Gastrocnemius medialis (tissue), 4 donors: ENCODE data around the gene UPK3A. TPM values are rescaled to one million over a fixed set of nuclear protein-coding genes. Genes with fewer than 3 reads are reported as not detected.

Source experiments
- ATAC-seq, 2 donors: fragments of 150-250 bp; one replicate each; pipeline ENCODE4 v1.9.1; 2016
- DNase-seq, 2 donors: peaks; one replicate each; pipeline ENCODE4 v3.0.0-alpha.2; 2019
- H3K27ac ChIP-seq, 4 donors: fragments of 200-600 bp; sonication (generic); 1 replicate in 1 of 4; 2 replicates in 3 of 4; pipeline ENCODE4 v1.5.1; 2016 to 2018; ENCODE audit warnings: mild to moderate bottlenecking in 2 of 4, moderate library complexity in 1 of 4
- H3K27me3 ChIP-seq, 3 donors: fragments of 200-600 bp; sonication (generic) in 2 of 3; 1 replicate in 1 of 3; 2 replicates in 2 of 3; pipeline versions ENCODE4 v1.5.1 to v1.6.0; 2016 to 2019; ENCODE audit warnings: mild to moderate bottlenecking in 1 of 3, moderate library complexity in 1 of 3
- H3K36me3 ChIP-seq, 2 donors: fragments of 200-600 bp; sonication (generic) in 1 of 2; one replicate each; pipeline ENCODE4 v1.5.1; 2017 to 2018
- H3K4me1 ChIP-seq, 2 donors: fragments of 200-600 bp; sonication (generic) in 1 of 2; one replicate each; pipeline ENCODE4 v1.5.1; 2016 to 2017; ENCODE audit warnings: mild to moderate bottlenecking in 2 of 2
- H3K4me3 ChIP-seq, 4 donors: fragments of 200-600 bp; sonication (generic) in 3 of 4; 1 replicate in 1 of 4; 2 replicates in 3 of 4; pipeline ENCODE4 v1.5.1; 2016 to 2019; ENCODE audit warnings: mild to moderate bottlenecking in 2 of 4
- H3K9me3 ChIP-seq, 3 donors: fragments of 200-600 bp; sonication (generic) in 2 of 3; 1 replicate in 1 of 3; 2 replicates in 2 of 3; pipeline ENCODE4 v1.5.1; 2016 to 2019
- POLR2A ChIP-seq, 2 donors: fragments of 450-650 bp; IDR thresholded peaks; one replicate each; pipeline ENCODE4 v1.6.1; 2017; ENCODE audit warnings: antibody characterized with exemption in 2 of 2, mild to moderate bottlenecking in 2 of 2, moderate library complexity in 2 of 2
- in situ Hi-C, 4 donors: fragments of 200-750 bp; cut with MboI; loops; one replicate each; pipeline versions ENCODE4 v1.15.0 to v1.8.0; 2017; ENCODE audit warnings: low sequenced_read_pairs in 4 of 4
- intact Hi-C: fragments of 100-400 bp; cut with DNase I; formaldehyde crosslinking; loops from one replicate; pipeline ENCODE4 v1.15.1; 2023; ENCODE audit warnings: low total_unique reads
- total RNA-seq, 4 donors: library from RNA; depleted of rRNA; stranded (reverse); fragments of >200 nt; gene quantifications; one replicate each; pipeline versions ENCODE4 v1.1.0 to v1.2.3, GENCODE V29; 2016
- TF ChIP-seq, protein P1 (sequence below), 5 experiments: fragments of 450-650 bp in 3 of 5; fragments of 200-600 bp in 2 of 5; sonication (generic) in 2 of 5; IDR thresholded peaks in 4 of 5; conservative IDR thresholded peaks in 1 of 5; 1 replicate in 4 of 5; 2 replicates in 1 of 5; pipeline ENCODE4 v1.5.1; 2016 to 2019; ENCODE audit warnings: antibody characterized with exemption in 5 of 5, mild to moderate bottlenecking in 3 of 5, moderate library complexity in 3 of 5

Gene UPK3A
- 1 to 10 TPM in 2 of 4 donors, under 1 TPM in 2; 0.70 to 6.4 (median 2.1) TPM for total RNA-seq

DNA sequence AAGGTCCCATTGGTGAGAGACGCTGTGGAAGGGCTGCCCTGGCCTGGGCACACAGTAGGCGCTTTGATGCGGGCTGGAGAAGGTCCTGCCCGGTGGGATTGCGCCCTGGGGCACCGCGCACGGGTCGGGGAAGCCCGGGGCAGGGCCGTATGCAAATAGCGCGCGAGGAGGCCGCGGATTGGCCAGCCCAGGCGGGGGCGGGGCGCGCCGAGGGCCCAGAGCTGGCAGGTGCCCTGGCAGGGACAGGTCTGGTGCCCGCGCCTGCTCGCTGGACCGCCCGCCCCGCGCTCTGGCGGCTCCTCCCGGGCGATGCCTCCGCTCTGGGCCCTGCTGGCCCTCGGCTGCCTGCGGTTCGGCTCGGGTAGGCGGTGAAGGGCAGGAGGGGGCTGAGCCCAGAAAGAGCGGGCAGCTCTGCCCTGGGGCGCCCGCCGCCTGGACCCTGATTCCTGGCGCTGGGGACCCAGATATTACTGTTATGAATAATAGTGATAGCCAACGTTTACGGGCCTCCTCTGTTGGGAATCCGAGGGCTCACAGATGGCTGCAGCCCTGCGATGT lies at the start of gene UPK3A:
TSS of gene UPK3A (plus strand) at position 245 of the 558 bp plus-strand sequence. CDS start at position 310, 65 bp downstream.
- TF ChIP-seq POLR2A (IDR thresholded peaks at IDR 0.05), result peak; percentile 79 to 85
- TF ChIP-seq, protein P1, sequence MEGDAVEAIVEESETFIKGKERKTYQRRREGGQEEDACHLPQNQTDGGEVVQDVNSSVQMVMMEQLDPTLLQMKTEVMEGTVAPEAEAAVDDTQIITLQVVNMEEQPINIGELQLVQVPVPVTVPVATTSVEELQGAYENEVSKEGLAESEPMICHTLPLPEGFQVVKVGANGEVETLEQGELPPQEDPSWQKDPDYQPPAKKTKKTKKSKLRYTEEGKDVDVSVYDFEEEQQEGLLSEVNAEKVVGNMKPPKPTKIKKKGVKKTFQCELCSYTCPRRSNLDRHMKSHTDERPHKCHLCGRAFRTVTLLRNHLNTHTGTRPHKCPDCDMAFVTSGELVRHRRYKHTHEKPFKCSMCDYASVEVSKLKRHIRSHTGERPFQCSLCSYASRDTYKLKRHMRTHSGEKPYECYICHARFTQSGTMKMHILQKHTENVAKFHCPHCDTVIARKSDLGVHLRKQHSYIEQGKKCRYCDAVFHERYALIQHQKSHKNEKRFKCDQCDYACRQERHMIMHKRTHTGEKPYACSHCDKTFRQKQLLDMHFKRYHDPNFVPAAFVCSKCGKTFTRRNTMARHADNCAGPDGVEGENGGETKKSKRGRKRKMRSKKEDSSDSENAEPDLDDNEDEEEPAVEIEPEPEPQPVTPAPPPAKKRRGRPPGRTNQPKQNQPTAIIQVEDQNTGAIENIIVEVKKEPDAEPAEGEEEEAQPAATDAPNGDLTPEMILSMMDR (IDR thresholded peaks at IDR 0.05 in 4 of 5, conservative IDR thresholded peaks at IDR 0.05 in 1 of 5), result no peak
- Histone ChIP-seq H3K36me3 (no peaks in the 10 kb centered on the region), H3K27ac (peak within 1 kb of the TSS; percentile 80 to 90 (median 88)), H3K9me3 (no peaks in the 10 kb centered on the region), H3K27me3 (no peaks in the 10 kb centered on the region), H3K4me3 (peak within 1 kb of the TSS; percentile 49 to 67 (median 60)), H3K4me1 (peaks cover 8 to 10% of the 10 kb centered on the region in 2 donors)
- in situ Hi-C loops (no loop called here), intact Hi-C loops (loop anchor here (2.0 kb wide), 1 partner anchor 24 kb away; the partner anchor contains the start of gene FAM118A)
- DNase-seq, result peak; percentile 72 to 87
- ATAC-seq, result peak; percentile 85 to 87

DNA sequence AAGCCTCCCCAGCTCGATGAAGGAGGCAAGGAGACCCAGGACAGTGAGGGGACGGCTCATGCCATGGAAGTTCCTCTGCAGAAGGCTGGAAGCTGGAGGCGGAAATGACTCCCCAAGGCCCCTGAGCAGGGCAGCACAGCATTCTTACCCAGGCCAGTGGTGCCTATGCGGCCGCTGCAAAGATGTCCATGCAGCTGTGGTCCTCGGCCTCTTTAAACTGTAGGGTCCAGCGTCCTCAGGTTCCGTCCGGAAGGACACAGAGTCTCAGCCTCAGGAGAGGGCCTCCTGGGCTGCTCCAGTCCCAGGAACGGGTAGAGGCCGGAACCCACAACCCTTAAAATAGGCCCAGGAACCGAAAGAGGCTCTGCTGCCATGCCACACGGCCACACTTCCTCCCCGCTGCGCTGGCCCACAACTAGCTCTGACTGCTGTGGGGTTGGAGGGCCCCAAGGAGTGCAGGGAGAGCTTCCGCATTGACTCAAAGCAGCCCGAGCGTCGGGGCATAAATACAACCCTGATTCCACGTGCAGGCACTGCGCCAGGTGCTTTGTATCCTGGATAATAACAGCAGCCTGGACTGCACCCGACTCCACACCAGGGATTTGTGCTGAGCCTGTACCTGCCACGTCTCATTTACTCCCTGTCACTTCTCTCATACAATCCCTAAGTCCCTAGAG lies 49.5 kb upstream of the UPK3A start:
- Histone ChIP-seq H3K4me3 (no peak overlapping the region), H3K27ac (no peak overlapping the region), H3K9me3 (no peaks in the 10 kb centered on the region), H3K4me1 (peaks cover 8% of the 10 kb centered on the region in 2 donors), H3K27me3 (no peaks in the 10 kb centered on the region), H3K36me3 (no peaks in the 10 kb centered on the region)
- TF ChIP-seq, protein P1 (IDR thresholded peaks at IDR 0.05 in 4 of 5, conservative IDR thresholded peaks at IDR 0.05 in 1 of 5), result no peak
- no peak for TF ChIP-seq POLR2A (IDR thresholded peaks at IDR 0.05)
- intact Hi-C loops (no loop called here), in situ Hi-C loops (no loop called here)
- ATAC-seq (no peak), DNase-seq (no peak)

DNA sequence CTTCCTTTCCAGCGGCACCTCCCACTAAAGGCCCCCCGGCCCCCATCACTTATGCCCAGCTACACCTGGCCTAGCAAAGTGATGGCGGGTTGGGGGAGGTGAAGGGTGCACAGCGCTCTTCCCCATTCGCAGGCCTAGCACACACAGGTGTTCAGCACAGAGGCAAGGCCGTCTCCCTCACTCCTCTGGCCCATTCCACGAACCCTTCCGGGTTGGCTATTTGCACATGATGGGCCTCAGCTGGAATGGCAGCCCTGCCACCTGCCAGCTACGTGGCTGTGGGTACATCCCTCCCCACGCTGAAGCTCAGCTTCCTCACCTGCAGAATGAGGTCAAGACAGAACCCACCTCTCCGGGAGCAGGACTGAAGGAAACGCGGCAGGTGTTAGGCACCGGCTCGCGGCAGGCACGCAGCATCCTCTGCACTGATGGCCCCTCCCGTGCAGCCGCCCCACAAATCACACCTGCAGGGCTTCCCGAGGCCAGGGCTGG lies 48.9 kb upstream of the UPK3A start:
- ATAC-seq, result no peak
- no peak overlapping the region for H3K4me3 ChIP-seq
- H3K27me3 ChIP-seq, result no peaks in the 10 kb centered on the region
- peaks cover 8 to 10% of the 10 kb centered on the region in 2 donors for H3K4me1 ChIP-seq
- intact Hi-C loops (no loop called here), in situ Hi-C loops (no loop called here)
- DNase-seq, result no peak
- H3K36me3 ChIP-seq, result no peaks in the 10 kb centered on the region
- H3K27ac ChIP-seq, result no peak overlapping the region
- TF ChIP-seq POLR2A (IDR thresholded peaks at IDR 0.05), result no peak
- TF ChIP-seq, protein P1 (IDR thresholded peaks at IDR 0.05 in 4 of 5, conservative IDR thresholded peaks at IDR 0.05 in 1 of 5), result no peak
- no peaks in the 10 kb centered on the region for H3K9me3 ChIP-seq

DNA sequence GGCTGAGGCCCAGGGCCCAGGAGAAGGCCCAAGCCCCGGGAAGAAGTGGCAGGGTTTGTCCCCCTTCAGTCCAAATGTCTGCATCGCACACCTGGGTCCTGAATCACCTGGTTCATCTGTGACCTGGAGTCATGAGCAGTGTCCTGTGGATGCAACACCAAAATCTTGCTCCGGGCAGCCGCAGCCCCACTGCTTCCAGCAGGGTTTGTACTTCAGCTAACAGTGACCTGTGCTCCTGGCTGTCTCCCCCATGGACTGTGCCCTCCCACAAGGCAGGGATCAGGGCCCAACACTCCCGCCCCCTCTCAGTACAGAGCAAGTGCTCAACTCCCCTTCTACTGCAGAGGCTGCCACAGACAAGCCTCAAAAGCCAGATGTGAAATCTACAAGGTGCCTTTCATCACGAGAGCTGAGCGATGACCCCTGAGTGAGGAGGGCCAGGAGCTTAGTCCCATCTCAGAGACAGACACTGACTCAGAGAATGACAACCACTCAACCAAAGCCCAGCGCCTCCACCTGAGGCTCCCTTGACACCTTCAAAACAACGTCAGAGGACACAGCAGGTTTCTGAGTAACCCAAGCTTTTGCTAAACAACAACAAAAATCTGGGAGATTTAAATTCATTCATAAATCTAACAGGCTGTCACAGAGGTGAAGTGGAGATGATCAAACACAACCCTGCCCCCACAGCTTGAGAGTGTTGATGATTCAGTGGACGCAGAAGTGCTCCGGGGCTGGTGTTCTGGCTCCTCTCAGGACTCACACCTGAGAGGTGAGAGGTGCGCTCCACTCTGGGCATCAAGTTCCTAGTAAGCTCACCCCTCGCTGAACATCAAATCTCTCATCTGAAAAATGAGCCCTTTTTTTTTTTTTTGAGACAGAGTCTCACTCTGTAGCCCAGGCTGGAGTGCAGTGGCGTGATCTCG lies 47.4 kb upstream of the UPK3A start:
- H3K4me1 ChIP-seq, result peaks cover 8 to 15% of the 10 kb centered on the region in 2 donors
- in situ Hi-C loops, result no loop called here
- DNase-seq (no peak), ATAC-seq (no peak)
- H3K27me3 ChIP-seq, result no peaks in the 10 kb centered on the region
- intact Hi-C loops, result no loop called here
- H3K36me3 ChIP-seq, result no peaks in the 10 kb centered on the region
- TF ChIP-seq, protein P1 (IDR thresholded peaks at IDR 0.05 in 4 of 5, conservative IDR thresholded peaks at IDR 0.05 in 1 of 5), result no peak
- TF ChIP-seq POLR2A (IDR thresholded peaks at IDR 0.05), result no peak
- H3K9me3 ChIP-seq, result no peaks in the 10 kb centered on the region
- no peak overlapping the region for H3K4me3 ChIP-seq
- H3K27ac ChIP-seq, result no peak overlapping the region
